A204.1 (cell line): ENCODE results near the gene CCDC39.

Experiments
- FAIRE-seq: peaks from 2 replicates; lab custom pipeline; 2012; peaks lifted over from hg19 to GRCh38; lab: Jason Lieb, UNC

CCDC39 gene

DNA sequence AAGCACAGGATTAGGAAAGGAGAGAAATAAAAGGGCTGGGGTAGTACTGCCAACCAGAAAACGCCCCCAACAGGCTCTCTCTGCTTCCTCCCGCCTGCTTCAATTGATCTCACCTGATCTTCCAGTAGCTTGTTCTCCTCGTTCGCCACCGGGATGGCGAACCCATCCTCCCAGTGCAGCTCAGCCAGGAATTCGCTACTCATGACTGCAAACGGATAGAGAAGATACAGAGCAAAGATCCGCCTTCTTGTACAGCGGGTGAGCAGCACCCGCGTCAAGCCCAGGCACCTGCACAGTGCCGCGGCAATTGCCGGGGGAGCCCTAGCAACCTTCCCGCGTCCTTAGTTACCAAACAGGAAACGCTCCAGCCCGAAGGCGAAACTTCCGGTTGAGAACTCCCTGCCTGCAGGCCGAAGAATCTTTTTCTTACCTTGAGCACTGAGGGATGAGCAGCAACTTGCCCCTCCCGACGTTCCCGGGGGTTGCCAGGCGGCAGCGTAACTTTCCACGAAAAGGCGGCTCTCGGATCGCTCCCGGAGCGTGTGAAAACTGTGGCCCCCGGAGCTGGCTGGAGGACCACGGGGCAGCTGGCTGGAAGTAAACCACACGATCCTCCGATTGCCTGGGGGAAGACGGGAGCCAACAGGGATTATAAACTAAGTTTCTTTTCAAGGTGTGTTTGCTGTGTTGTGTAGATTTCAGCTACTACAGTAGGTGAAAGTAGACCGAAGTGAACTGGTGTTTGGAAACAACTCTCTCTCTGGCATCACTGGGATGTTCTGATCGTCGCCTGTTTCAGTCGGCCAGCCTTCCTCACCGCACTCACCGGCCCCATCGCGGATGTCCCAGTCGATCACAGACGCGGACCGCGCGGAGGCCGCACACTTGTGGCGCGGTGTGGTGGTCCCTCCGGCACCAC is at the start of gene CCDC39:
TSS of gene CCDC39 (minus strand) at position 312 of the 919 bp plus-strand sequence. CDS start at position 203, 109 bp downstream.
- FAIRE-seq, result no peak

- FAIRE-seq, result no peak
Observed at GRCh38 chr3:180720012-180720411, 40.7 kb upstream of the CCDC39 start.

DNA sequence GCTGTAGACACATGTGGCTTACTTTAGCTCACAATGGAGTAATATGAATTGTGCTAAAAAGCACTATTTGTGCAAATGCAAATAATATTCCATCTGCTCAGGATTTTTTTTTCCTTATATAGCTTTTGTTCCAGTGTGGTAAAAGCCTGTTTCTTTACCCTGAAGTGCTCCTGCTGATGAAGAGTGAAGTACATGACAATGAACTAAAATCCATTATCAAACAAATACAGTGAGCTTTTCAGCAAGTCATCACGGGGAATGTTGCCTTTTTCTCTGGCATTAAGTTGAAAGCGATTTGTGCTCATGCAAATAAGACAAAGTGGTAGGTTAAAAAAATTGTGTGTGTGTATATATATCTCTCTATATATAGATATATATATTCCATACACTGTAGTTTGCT is 28.6 kb upstream of the CCDC39 start:
- no peak for FAIRE-seq

DNA sequence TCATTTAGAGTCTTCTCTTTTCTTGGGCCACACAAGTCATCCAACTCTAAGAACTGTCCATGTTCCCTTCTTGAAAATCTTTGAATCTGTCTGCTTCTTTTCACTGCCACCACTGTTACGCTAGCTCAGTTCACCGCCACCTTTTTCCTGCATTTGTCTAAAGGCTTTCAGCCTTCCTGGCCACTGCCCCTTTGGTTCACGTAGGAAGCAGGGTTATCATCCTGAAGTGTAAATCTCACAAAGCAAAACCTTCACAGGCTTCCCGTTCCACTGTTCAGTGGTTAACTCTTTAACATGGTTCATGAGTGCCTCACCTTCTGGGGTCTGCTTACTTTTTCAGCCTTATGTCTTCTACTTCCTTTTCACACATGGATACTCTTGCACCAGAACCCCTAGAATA is 26.3 kb upstream of the CCDC39 start:
- no peak for FAIRE-seq

GRCh38 chr3:180704532-180704931 is 25.2 kb upstream of the CCDC39 start:
- FAIRE-seq, result no peak

DNA sequence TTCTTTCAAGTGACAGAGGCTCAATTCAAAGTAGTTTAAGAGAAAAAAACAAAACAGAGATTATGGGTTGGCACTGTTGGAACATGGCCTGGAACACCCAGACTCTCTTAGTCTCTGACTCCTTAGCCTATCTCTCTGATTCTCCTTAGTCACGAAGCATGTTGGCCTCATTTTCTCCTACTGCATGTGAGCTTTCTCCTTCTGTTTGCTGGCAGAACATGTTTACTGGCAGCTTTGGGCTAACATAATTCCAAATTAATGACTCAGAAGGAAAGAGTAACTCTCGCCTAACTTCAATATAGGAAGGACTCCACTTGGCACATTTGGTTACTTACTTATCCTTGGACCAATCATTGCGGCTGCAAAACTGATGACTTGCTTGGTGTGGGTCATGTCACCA is 21.7 kb upstream of the CCDC39 start:
- no peak for FAIRE-seq

GRCh38 chr3:180698760-180699270 is 19.5 kb upstream of the CCDC39 start:
- no peak for FAIRE-seq

DNA sequence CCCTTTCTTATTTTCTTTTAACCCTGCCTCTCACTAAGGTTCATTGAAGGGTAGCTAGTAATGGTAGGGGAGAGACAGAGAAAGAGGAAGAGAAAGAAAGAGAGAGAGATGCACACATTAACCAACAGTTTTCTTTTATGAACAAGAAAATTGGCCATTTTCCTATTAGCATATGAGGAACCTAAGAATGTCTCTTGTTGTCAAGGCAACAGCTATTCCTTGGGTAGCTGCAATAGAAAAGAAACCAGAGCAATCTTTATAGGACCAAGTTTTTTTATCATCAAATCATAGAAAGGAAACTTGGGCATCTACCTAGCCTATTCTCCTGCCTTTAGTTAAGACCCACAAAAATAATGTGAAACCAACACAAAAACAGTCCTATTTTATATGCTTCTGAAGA is 15.0 kb upstream of the CCDC39 start:
- FAIRE-seq, result no peak

DNA sequence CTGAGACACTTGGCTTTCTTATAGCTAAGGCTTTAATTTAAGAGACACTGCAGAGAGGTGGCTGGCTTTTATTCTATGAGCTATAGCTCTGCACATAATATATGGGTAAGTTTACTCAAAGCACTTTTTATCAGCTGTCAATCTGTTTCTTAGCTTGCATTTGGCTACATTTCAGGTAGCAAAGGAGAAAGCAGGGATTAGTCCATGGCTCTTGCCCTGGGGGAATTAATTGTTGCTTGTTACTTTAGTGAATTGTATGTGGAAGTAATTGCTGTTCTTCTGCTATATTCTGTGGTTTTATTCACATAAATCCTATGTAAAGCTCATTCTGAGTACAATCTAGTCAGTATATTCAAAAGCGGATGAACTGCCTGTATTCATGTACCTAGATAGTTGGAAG is 14.4 kb upstream of the CCDC39 start:
- FAIRE-seq, result no peak

DNA sequence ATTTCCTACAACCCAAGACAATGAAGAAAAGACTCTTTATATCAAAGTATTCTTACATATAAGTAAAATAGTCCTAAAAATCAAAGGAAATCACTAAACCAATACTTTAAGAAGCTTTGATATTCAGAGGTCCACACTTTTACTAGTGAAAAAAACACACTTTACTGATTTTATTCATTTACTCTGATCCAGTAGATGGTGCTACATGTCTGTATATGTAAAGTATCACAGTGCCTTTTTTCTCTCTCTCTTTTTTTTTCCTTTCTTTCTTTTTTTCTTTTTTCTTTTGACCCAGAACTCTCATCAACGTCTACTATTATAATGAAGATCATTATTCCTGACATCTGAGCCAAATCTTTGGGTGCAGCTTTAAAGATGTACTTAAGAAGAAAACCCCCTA is 10.8 kb upstream of the CCDC39 start:
- peak; percentile 88 for FAIRE-seq

- no peak for FAIRE-seq
Observed at GRCh38 chr3:180684807-180685206, 5.5 kb upstream of the CCDC39 start.

DNA sequence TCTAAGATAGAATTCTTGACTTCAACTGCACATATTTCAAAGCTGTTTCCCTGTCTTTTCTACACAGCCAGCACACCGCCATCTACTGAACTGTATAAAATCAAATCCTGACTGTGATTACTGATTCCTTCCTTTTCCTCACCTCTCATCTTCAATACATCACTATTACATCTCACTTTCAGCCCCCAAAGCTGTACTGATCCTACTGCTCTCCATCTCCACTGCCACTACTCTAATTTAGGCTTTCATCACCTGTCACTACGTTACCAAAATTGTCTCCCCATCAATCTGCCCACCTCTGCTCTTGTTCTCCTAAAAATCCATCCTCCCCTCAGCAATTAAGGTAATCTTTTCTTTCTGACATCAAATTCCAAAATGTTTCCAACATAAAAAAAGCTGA is 4.5 kb upstream of the CCDC39 start:
- no peak for FAIRE-seq

DNA sequence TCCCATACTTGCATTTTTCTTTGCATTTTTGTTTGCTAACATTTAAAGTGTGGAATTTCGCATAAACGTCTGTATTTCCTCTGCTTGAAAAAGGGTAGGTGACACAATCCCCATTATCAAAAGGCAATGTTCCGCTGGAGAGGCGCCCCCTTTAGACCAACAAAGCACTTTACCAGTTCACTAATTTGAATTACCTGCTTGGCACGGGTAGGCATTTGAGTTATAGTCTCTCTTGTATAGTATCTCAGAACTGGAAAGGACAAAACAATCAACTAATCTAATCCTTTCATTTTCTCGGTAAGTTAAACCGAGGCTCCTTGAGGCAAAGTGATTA is 775 bp upstream of the CCDC39 start:
- FAIRE-seq, result no peak

DNA sequence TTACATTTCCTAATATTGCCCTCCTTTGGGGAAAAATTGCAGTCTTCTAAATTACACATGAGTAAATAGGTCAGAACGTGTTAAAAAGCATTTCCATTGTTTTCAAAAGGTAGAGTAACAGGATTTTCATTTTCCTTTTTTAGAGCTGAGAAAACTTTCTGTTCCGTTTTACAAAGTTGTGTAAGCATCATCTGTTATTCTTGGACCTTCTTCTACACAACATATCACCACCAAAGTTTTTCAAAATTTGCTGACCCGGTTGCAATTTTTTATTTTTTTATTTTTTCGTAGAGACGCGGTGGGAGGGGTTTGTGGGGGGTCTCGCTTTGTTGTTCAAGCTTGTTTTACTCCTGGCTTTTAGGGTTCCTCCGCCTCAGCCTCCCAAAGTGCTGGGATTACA is 1.1 kb downstream of the CCDC39 start:
- FAIRE-seq, result no peak

DNA sequence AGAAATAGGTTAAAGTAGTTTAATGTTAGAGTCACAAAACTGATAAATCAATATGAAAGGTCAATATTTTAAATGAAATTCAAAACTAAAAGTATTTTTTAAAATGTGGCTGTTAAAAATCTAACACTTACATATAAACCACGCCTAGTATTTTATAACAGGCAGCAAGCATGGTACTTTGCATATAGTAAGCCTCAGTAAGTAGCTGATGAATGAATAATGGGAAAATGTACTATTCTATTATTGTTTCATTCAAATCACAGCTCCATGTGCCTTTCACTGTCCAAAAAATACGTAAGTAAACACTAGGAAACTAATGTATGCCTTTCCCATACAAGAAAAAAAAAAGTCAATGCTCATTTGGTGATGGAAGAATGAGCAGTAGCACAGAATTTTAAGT is 17.8 kb downstream of the CCDC39 start:
- no peak for FAIRE-seq

DNA sequence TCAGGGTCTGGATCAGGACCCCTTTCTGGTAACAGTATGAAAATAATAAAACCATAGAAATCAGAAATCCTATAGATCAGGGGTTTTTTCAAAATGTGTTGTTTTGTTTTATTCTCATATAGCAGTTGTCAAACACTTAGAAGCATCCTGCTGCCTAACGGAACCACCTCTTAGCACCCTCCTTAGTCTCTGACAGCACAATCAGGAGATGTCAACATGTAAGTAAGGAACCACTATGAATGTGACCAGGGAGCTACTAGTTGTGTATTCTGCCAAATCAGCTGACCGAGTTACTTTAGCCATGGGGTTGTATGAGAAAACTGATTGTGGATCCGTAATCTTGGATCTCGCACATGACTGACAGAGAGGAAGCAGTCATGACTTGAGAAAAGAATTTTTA is 22.2 kb downstream of the CCDC39 start:
- FAIRE-seq, result no peak

- no peak for FAIRE-seq
Observed at GRCh38 chr3:180656406-180656805, 22.9 kb downstream of the CCDC39 start.

GRCh38 chr3:180646187-180646790 is 33.0 kb downstream of the CCDC39 start:
- no peak for FAIRE-seq

DNA sequence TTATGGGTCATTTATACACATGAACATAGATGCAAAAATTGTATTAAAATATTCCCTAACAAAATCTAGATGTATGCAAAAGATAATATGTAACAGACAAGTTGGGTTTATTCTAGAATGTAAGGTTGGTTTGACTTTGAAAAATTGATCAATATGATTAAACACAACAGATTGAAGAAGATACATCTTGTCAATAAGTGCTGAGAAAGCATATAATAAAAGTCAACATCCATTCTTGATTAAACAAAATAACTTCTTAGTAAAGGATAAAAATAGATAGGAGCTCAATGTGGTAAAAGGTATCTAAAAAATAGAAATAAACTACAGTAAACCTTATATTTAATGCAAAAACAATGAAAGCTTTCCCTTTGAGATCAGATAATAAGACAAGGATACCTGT is 38.3 kb downstream of the CCDC39 start:
- FAIRE-seq, result no peak

- no peak for FAIRE-seq
Observed at GRCh38 chr3:180633722-180634121, 45.6 kb downstream of the CCDC39 start.

DNA sequence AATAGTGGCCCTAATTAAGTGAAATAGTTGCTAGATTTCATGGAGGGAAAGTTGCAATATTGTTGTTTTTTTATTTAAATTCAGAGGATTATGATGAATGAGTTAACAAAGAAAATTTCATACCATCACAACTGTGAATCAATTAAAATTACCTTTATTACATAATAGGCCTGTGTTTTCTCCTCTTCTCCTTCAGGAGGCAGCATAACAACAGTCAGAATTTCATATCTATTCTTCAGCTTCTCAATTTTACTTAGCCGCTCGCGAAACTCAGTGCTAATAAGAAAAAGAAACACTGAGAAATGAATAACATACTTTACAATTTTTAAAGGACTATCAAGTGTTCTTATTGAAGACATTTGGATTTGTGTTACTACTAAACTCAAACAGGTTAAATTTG is 48.0 kb downstream of the CCDC39 start:
- no peak for FAIRE-seq

DNA sequence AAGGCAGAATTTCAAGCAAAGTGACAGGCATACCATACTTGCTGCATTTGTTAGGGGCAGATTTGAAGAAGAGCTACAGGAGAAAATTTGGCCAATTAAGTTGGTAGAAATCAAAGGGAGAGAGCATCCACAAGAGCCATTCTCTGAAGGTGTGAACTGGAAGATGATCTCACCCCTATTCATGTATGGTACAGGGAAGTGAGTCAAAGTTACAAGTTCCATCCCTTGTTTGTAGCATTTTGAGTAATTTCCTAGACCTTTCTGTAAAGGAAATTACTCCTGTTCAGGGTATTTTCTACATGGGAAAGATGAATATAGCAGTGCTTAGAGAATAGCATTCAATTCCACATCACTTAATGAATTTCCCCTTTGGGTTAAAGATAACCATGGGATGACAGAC is 48.9 kb downstream of the CCDC39 start:
- FAIRE-seq, result no peak

DNA sequence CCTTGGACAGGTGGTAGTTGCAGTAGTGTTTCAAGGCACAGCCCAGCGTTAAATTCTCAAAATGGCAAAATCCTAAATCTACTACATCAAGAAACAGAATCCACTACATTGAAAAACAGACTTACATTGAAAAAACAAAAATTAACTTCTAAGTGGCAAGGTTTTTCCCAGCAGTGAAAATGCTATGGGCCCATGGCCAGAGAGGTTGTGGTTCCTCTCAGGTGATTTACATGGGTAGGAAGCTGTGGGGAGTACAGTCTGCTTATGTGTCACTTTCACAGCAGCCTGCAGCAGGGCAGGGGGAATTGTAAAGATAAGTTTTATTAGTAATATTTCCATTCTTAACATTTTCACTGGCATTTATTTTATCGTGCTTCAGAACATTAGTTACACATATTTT is 52.4 kb downstream of the CCDC39 start:
- FAIRE-seq, result no peak

DNA sequence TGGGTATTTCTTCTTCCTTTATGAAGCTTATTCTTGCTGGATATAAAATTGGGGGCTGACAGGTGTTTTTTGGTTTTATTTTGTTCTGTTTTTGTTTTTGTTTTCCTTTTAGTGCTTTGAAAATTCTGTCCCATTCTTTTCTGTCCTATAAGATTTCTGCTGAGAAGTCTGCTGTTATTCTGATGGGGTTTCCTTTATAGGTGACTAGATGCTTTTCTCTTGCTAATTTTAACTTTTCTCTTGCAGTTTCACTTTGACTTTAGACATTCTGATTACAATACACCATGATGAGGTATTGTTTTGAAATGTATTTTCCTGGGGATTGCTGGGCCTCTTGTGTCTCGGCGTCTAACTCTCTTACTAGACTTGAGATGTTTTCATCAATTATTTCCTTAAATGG is 54.6 kb downstream of the CCDC39 start:
- no peak for FAIRE-seq
